WTC11 (cell line): ENCODE measurements around the gene PLPP1. TPM values are rescaled to one million over a fixed set of nuclear protein-coding genes. Genes with fewer than 3 reads are reported as not detected.

Experiments
- ATAC-seq: fragments of 200-7000 bp; cut with Tn5 transposase; 2 replicates; pipeline ENCODE4 v1.10.0; 2021; ENCODE audit warnings: mild to moderate bottlenecking, moderate library complexity
- CTCF ChIA-PET: fragments of 300-600 bp; sonication (Branson Sonifier 250); formaldehyde crosslinking; loops from one replicate; lab custom pipeline; 2021; ENCODE audit warnings: antibody characterized with exemption; lab: Charles Lee
- POLR2A ChIA-PET: fragments of 350-600 bp; sonication (Branson Sonifier 250); formaldehyde crosslinking; loops from one replicate; lab custom pipeline; 2021; ENCODE audit warnings: antibody characterized with exemption; lab: Charles Lee
- DNase-seq: peaks from one replicate; pipeline ENCODE4 v3.0.0; 2021; ENCODE audit warnings: low spot score
- H3K27ac Mint-ChIP-seq: 2 replicates; pipeline ENCODE4 v1.8.0; 2021; ENCODE audit warnings: mixed read lengths
- H3K27me3 Mint-ChIP-seq: 2 replicates; pipeline ENCODE4 v1.8.0; 2021; ENCODE audit warnings: low read depth, mild to moderate bottlenecking, moderate library complexity, mixed read lengths
- H3K36me3 Mint-ChIP-seq: 2 replicates; pipeline ENCODE4 v1.8.0; 2021; ENCODE audit warnings: mixed read lengths
- H3K4me1 Mint-ChIP-seq: 2 replicates; pipeline ENCODE4 v1.8.0; 2022; ENCODE audit warnings: mixed read lengths
- H3K4me3 Mint-ChIP-seq: 2 replicates; pipeline ENCODE4 v1.8.0; 2021; ENCODE audit warnings: mild to moderate bottlenecking, moderate library complexity, mixed read lengths
- H3K9me3 Mint-ChIP-seq: 2 replicates; pipeline ENCODE4 v1.8.0; 2021; ENCODE audit warnings: mixed read lengths
- AR ChIP-seq: fragments of 250-450 bp; sonication (Bioruptor Pico); IDR thresholded peaks from 2 replicates; pipeline ENCODE4 v1.9.0; 2021; ENCODE audit warnings: mild to moderate bottlenecking
- ATF1 ChIP-seq: sonication (generic); formaldehyde crosslinking; IDR thresholded peaks from 2 replicates; pipeline ENCODE4 v1.8.1; 2023; ENCODE audit warnings: mild to moderate bottlenecking, moderate library complexity, missing genetic modification reagents
- ATF2 ChIP-seq: sonication (generic); formaldehyde crosslinking; IDR thresholded peaks from 2 replicates; pipeline ENCODE4 v1.8.1; 2022; ENCODE audit warnings: low read depth, missing genetic modification reagents, borderline replicate concordance
- CREB1 ChIP-seq: sonication (generic); formaldehyde crosslinking; IDR thresholded peaks from 2 replicates; pipeline ENCODE4 v1.8.0; 2023; ENCODE audit warnings: mild to moderate bottlenecking, missing genetic modification reagents
- E2F4 ChIP-seq: sonication (generic); formaldehyde crosslinking; IDR thresholded peaks from 2 replicates; pipeline ENCODE4 v1.8.1; 2022; ENCODE audit warnings: low read depth, mild to moderate bottlenecking, moderate library complexity, missing genetic modification reagents, borderline replicate concordance
- EMX1 ChIP-seq: fragments of 250-450 bp; sonication (Bioruptor Pico); IDR thresholded peaks from 2 replicates; pipeline ENCODE4 v1.8.0; 2021; ENCODE audit warnings: mild to moderate bottlenecking
- MXD4 ChIP-seq: fragments of 250-450 bp; sonication (Bioruptor Pico); IDR thresholded peaks from 2 replicates; pipeline ENCODE4 v1.8.0; 2021; ENCODE audit warnings: mild to moderate bottlenecking, moderate library complexity, borderline replicate concordance
- NFATC4 ChIP-seq: fragments of 250-450 bp; sonication (Bioruptor Pico); IDR thresholded peaks from 2 replicates; pipeline ENCODE4 v1.9.0; 2021; ENCODE audit warnings: mild to moderate bottlenecking
- NR1H2 ChIP-seq: sonication (generic); formaldehyde crosslinking; IDR thresholded peaks from 2 replicates; pipeline ENCODE4 v1.9.0; 2021; ENCODE audit warnings: mild to moderate bottlenecking, moderate library complexity, missing genetic modification reagents
- PRDM15 ChIP-seq: sonication (generic); formaldehyde crosslinking; IDR thresholded peaks from 2 replicates; pipeline ENCODE4 v1.8.0; 2022; ENCODE audit warnings: missing genetic modification reagents
- PRRX2 ChIP-seq: fragments of 250-450 bp; sonication (Bioruptor Pico); IDR thresholded peaks from 2 replicates; pipeline ENCODE4 v1.8.0; 2021; ENCODE audit warnings: mild to moderate bottlenecking
- SOX15 ChIP-seq: fragments of 250-450 bp; sonication (Bioruptor Pico); IDR thresholded peaks from 2 replicates; pipeline ENCODE4 v1.9.0; 2021; ENCODE audit warnings: mild to moderate bottlenecking
- TP53 ChIP-seq: sonication (generic); formaldehyde crosslinking; IDR thresholded peaks from 2 replicates; pipeline ENCODE4 v1.8.1; 2023; ENCODE audit warnings: mild to moderate bottlenecking, missing genetic modification reagents
- ZNF317 ChIP-seq: sonication (generic); formaldehyde crosslinking; IDR thresholded peaks from 2 replicates; pipeline ENCODE4 v1.8.1; 2023; ENCODE audit warnings: low read depth, mild to moderate bottlenecking, moderate library complexity, missing genetic modification reagents, borderline replicate concordance
- ZNF396 ChIP-seq: fragments of 250-450 bp; sonication (Bioruptor Pico); IDR thresholded peaks from 2 replicates; pipeline ENCODE4 v1.8.0; 2021; ENCODE audit warnings: mild to moderate bottlenecking, moderate library complexity, borderline replicate concordance
- ZNF416 ChIP-seq: fragments of 250-450 bp; sonication (Bioruptor Pico); IDR thresholded peaks from 2 replicates; pipeline ENCODE4 v1.9.0; 2021; ENCODE audit warnings: mild to moderate bottlenecking, inconsistent platforms
- ZNF423 ChIP-seq: fragments of 250-450 bp; sonication (Bioruptor Pico); IDR thresholded peaks from 2 replicates; pipeline ENCODE4 v2.1.2; 2022; ENCODE audit warnings: mild to moderate bottlenecking, moderate library complexity
- total RNA-seq: library from RNA; stranded (reverse); gene quantifications from 3 replicates; pipeline ENCODE4 v1.2.3, GENCODE V29; 2021

PLPP1 gene
- total RNA-seq, 1 experiment from 2014 or later: 43.2 TPM

- no peak for DNase-seq
- Mint-ChIP-seq H3K36me3 (peaks cover 55% of the 10 kb centered on the region), H3K4me3 (no peak overlapping the region), H3K9me3 (peaks cover 28% of the 10 kb centered on the region), H3K4me1 (peaks cover 28% of the 10 kb centered on the region), H3K27me3 (no peaks in the 10 kb centered on the region), H3K27ac (peak overlapping the region; percentile 58; the same call in 1 of the 2 replicates)
- ChIA-PET POLR2A (no interaction called here), CTCF (interaction anchor here (1.0 kb wide), 1 partner anchor 14 kb away, joined by 3 read pairs; no protein-coding TSS in a partner anchor)
- no peak for ATAC-seq
- TF ChIP-seq ATF2 (CRISPR knock-in tag) (no peak), ATF1 (CRISPR knock-in tag) (no peak), CREB1 (CRISPR knock-in tag) (no peak), NR1H2 (no peak), NFATC4 (CRISPR knock-in tag) (no peak), ZNF416 (CRISPR knock-in tag) (no peak), SOX15 (CRISPR knock-in tag) (no peak), ZNF423 (no peak), E2F4 (no peak), EMX1 (CRISPR knock-in tag) (no peak), AR (CRISPR knock-in tag) (no peak), PRRX2 (CRISPR knock-in tag) (no peak), PRDM15 (CRISPR knock-in tag) (no peak), MXD4 (no peak), ZNF317 (CRISPR knock-in tag) (no peak), ZNF396 (CRISPR knock-in tag) (no peak)
These were observed 146.9 kb downstream of the PLPP1 start for GRCh38 chr5:55387865-55388264.

GRCh38 chr5:55386356-55386755, 148.4 kb downstream of the PLPP1 start:
- Mint-ChIP-seq H3K27me3 (no peaks in the 10 kb centered on the region), H3K9me3 (peaks cover 18% of the 10 kb centered on the region), H3K27ac (no peak overlapping the region), H3K4me3 (no peak overlapping the region), H3K4me1 (peaks cover 28% of the 10 kb centered on the region), H3K36me3 (peaks cover 52% of the 10 kb centered on the region)
- ChIA-PET CTCF (interaction anchor here (0.8 to 2.2 kb wide), 2 partner anchors 16 to 18 kb away, joined by 3 to 6 read pairs; no protein-coding TSS in a partner anchor), POLR2A (no interaction called here)
- no peak for DNase-seq
- TF ChIP-seq TP53 (CRISPR knock-in tag) (no peak), ZNF396 (CRISPR knock-in tag) (no peak)
- ATAC-seq: no peak
